GM18519 (cell line): ENCODE measurements around the gene EGFLAM.

Source experiments
- ATAC-seq: cut with Tn5 transposase; IDR thresholded peaks from one replicate; pipeline ENCODE4 v1.9.1; 2021; ENCODE audit warnings: mild to moderate bottlenecking, moderate library complexity; ENCODE audit not compliant: unreplicated experiment, low FRiP score

Gene EGFLAM

DNA sequence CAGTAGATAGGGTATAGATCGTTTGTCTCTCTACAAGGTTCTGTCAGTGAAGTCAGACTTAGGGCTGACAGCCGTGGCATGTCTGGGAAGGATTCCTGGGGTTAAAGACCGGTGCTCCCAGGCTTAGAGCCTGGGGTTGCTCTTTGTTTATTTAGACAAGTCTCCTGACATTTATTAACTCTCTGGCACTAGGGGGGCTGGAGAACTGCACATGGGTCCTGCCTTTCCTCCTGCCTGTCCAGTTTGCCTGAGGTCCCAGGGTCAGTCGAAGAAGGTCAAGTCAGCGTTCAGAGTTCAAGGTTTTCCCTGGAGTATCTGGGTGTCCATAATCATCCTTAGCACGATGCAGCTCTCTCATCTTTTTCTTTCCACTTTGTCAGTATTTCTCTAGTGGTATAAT is 5.6 kb downstream of the EGFLAM start:
- no peak for ATAC-seq

DNA sequence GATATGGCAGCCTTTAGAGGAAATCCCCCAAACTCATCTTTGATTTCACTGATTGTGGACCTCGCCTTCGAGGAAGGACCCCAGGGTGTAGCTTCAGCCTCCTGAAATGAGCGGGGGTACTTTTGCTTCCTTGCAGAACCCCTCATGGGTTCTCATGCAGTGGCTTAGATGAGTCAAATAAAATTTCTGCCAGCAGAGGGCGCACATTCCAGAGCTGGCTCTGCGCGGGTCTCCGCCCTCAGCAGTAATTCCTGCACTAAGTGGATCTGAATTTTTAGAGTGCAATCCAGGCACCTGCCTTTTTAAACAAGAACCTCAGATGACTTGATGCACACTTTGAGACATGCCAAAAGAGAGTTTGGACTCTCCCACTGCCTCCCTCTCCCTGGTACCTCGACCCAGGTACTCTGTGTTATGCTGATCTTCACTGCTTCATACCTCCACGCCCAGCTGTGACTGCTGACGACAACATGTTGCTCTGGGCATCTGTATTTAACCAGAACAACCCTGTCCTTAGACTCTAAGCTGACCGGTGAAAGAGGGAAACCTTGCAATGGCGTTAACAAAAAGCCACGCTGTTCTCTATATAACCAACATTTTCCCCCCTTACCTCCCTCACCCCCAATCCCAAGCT is 7.3 kb downstream of the EGFLAM start:
- peak; percentile 91 for ATAC-seq

DNA sequence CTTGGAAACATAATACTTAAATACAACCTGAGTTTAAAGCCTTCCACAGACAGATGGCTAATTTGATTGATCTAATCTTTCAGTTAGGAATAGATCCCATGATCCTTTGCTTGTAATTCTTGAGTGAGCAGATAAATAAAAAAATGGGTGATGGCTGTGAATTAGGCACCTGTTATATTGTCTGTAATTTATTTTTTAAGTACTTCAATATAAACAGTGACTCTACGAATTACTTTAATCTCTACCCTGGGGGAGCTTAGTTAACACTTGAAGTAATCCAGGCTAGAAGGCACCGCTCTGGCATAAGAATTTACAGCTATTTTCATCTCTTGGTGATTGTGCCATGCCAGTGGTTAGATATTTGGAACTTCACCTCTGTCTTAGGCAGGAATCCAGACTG is 9.0 kb downstream of the EGFLAM start:
- ATAC-seq = no peak

DNA sequence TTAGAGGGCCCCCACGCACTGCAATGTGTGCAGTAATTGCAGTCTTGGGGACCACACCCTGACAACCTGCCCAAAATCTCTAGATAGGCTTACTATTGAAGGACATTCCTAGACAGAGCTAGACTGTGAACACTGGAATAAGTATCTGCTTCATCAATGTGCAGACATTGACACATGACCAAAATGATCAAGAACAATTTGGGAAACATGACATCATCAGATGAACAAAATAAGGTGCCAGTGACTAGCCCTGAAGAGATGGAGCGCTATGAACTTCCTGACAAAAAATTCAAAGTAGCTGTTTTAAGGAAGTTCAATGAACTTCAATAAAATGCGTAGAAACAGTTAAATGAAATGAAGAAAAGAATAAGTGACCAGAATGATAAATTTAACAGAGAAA is 15.3 kb downstream of the EGFLAM start:
- ATAC-seq = no peak

DNA sequence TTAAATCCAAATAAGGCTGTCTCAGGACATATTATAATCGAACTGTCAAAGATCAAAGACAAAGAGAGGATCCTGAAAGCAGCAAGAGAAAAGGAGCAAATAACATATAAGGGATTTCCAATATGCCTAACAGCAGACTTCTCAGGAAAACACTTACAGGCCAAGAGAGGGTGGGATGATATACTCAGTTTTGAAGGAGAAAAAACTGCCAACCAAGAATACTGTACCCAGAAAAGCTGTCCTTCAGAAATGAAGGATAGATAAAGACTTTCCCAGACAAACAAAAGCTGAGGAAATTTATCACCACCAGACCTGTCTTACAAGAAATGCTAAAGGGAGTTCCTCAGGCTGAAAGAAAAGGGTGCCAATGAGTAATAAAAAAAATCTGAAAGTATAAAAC is 16.0 kb downstream of the EGFLAM start:
- ATAC-seq = no peak

DNA sequence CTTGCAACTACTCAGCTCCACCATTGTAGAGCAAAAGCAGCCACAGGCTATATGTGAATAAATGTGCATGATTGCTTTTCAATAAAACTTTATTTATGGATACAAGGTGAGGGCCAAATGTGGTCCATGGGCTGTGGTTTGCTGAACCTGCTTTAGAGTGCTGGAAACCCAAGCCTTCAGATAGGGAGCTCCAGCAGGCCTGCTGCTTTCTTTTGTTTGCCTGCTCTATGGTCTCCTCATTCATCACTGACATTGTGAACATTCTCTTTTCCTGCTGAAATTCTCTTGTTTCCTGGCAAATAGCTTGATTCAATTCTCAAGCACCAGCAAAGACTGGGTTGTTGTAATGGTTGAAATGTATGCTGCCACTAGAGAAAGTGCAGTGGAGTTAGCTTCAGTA is 26.0 kb downstream of the EGFLAM start:
- ATAC-seq = no peak

DNA sequence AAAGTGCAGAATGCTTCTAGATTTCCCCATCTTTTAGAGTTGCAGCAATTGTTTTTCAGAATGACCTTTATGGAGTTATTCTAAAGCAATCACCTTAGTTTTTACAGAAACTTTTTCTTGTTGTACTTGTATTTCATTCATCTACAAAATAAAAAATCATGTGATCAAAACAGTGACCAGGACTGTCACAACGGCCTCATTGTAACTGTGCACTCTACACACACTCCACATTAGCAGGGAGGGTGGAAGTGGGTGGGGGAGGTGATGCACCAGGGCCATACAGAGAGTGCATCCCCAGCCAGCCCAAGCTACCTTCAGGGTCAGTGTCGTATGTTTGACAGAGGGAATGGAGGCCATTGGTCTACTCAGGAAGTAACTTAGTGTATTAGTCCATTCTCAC is 26.9 kb downstream of the EGFLAM start:
- no peak for ATAC-seq

DNA sequence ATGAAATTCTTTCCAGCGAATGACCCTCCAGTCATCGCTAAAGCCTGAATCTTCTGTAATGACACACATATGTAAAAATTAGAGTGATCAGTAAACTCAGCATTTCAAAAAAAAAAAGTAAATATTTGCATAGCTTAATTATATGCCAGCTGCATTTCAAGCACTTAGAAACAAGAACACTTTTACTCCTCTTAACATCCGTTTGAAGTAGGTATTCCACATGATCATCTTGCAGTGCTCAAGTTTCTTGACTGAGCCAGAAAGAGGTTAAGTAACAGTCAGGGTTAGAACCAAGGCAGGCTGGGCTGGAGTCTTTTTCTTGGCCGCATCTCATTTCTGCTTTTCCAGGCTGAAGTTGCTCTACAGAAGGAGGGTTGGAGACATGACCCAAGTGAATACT is 27.6 kb downstream of the EGFLAM start:
- no peak for ATAC-seq

DNA sequence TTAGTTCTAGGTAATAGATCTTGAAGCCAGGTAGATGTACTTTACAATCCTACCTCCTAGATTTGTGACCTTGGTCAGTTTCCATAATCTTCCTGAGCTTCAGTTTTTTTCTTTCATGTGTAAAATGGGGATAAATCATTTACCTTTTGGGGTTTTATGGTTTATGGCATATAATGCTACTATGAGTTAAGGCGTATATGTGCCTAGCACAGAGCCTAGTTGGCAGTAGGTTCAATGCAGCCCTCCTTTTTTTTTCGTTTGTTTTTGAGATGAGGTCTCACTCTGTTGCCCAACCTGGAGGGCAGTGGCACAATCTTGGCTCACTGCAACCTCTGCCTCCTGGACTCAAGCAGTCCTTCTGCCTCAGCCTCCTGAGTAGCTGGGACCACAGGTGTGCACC is 28.8 kb downstream of the EGFLAM start:
- ATAC-seq = no peak

DNA sequence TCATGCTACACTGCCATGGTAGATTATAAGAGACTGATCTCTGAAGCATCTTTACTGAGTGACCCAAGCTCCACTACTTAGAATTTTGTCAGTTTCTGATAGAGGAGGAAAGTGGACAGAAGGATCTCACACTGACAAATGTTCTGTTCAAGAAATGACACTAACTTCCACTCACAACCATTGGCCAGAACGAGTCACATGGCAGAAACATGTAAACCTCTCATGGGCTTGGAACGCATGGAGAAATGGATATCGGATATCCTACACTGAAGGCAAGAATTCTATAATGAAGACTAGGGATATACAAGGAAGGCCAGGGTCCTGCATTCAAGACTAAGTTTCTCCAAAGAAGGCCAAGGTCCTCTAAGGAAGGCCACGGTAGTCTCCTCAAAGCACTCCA is 31.1 kb downstream of the EGFLAM start:
- no peak for ATAC-seq

DNA sequence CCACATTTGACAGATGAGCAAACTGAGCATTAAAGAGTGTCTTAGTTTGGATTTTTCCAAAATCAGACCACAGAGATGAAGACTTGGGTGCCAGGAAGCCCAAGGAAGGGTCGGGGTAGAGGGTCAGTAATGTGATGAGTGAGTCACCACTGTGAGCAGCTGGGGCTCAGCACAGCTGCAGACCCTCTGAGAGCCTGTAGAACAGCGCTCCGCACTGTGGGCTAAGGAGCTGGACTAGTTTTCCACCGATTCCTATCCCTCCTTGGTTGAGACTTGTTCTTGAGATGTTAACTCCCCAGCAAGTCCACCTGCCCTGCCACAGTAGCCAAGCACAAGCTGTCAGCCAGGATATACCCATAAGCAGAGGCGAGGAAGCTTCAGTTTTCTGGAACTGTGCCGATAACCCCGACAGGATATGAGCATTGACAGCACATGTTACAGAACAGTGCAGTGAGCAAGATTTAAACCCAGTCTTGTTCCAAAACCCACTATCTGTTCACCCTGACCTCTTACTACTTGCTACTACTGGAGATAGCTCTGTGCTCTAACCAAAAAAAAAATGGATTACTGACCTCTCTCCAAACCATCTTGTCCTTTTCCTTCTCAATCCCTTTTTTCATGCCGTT is 31.8 kb downstream of the EGFLAM start:
- no peak for ATAC-seq

DNA sequence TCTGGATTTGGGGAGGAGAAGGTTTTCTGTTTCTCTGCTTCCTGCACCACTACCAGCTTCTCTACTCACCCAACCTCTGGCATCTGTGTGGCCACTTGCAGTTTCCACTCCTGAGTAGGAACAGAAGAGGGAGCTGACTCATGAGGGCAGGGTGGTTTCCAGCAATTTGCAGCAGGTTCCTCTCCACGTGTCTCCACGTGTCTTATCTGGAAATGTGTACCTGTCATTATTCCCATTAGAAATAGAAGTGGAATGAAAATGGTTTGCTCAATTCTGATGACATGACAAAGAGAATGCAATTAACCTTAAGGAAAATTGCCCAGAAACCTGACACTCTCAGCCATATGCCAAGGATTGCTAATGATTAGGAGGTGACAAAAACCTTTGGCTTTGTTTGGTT is 33.0 kb downstream of the EGFLAM start:
- ATAC-seq = no peak

DNA sequence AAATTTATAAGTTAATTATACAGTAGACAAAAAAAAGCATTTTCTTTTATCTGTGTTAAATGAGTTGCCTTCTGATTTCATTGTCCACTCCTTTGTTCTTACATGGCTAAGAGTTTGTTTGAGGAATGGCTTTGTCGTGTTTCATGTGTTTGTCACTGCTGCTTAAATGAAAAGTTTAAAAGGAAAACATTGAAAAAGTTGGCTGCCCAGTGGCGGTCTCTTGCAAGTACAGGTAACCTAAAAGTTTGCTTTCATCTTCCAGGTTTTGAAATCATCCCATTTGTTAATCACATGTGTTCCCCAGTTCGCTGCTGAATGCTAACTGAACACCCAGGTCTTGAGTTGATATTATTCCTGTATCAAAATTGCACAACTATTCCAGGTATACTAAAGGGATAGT is 33.9 kb downstream of the EGFLAM start:
- ATAC-seq = no peak

DNA sequence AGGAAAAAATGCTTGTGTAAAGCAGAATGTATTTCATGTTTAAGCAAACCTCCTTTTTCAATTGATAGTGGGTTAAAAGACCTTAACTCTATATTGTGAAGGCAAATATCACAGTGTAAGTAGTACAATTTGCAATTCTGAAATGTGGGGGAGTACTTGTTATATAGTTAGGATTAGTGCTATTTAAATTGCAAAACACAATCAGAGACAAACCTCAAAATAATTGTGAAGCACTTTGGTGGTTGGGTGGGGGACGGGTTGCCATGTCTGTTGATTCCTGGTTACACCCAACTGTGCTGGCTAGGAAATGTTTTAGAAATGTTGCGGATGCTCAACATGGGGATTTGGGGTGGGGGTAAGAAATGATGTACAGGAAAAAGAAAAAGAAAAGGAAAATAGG is 37.4 kb downstream of the EGFLAM start:
- no peak for ATAC-seq

DNA sequence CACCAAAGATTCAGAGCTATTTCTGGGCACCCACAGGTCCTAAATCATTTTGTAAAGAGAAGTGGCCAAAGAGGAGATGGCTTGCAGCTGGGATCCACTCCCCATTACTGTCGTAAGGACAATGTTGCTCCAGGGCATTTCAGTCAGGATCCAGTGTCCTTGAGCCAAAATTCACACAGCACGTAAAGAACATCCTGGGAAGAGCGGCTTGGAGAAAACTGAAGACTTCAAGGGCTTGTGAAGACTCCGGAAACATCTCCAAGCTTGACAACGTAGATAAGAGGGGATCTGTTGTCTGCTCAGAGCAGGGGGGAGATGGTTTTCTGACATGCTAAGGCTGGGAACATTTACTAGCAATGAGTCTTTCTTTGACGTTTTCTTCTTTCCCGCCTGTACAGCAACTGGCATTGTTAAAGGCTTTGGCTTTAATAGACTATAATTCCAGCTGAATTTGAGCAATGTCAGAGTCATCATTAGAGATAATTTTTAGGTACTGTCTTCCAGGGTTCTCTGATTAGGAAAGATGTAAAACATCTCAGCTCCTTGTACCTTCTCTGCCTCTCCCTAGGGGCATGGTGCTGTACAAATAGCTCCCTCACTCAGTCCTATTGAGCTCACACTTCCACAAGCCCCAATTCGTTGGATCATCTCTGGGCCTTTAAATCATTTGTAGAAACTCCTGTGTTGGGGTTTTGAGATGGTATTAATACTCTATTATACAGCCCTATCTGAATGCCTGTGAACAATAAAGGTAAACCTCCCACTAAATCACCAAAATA is 39.7 kb downstream of the EGFLAM start:
- ATAC-seq = no peak

DNA sequence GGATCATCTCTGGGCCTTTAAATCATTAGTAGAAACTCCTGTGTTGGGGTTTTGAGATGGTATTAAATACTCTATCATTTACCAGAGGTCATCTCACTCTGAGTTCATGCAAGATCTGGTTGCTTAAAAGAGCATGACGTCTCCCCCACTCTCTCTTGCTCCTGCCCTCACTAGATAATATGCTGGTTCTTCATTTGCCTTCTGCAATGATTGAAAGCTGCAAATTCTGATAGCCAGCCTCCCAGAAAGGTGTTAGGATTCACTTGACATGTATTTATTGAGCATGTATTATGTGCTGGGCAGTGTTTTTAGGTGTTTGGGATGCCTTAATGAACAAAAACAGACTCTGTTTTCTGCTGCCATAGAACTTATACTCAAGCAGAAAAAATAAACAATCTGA is 41.2 kb downstream of the EGFLAM start:
- no peak for ATAC-seq

DNA sequence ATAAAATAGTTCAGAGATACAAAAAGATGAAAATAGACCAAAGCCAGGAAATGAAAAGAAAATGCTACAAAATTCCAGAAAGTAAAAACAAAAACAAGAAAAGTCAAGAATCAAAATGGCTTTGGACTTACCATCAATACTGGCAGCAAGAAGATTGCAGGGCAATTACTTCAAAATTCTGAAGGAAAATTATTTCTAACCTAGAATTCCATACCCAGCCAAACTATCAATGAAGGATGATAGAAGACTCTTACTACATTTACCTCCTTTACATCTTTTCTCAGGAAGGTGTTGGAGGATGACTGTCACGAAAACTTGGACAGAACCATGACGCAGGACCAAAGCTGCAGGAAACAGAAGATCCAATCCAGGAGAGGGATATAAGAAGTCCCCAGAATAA is 46.8 kb downstream of the EGFLAM start:
- ATAC-seq = no peak

DNA sequence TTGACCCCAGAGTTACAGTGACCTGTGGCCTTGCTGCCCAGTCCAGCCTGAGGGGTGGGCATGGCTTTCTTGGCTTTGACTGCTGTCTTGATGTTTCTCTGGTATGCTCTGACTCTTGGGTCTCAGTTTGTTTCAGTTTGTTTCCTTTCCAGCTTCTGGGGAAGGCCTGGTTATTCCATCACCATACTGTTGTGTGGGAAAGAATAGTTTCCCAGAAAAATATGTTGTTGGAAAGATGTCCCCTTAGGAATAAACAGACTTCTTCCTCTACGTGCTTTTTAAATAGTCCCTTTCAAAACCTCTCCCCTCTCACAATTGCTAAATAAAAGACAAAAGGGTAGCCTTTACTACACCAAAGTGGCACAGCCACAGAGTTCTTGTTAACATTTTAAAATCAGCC is 49.5 kb downstream of the EGFLAM start:
- ATAC-seq = no peak

DNA sequence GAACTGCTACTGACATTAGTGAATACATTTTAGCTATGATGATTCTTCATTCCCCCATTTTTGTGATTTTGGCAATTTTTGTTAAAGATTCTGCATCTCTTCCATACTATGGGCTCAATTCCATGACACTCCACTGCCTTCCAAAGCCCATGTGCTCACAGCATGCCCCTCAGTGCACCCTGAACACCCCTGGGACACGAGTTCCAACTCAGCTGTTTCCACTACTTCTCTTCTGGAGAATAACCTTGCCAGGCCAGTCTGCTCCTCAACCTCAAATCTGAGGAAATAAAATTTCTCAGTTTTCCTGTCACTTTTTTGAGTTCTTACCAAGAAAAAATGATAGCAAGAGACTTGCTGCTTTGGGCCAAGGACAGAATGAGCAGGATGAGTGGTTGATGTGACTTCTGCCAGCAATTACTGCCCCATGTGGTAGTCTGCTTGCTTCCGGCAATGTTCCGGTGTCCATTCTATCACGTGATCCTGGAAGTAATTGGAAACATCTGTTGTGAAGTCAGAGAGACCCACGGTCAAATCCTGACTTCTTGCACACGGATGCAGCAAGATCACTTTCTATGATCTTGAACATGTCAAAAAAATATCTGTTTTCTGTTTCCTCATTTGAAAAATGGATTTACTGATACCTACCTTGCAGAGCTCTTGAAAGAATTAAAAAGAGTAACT is 58.3 kb downstream of the EGFLAM start:
- no peak for ATAC-seq

DNA sequence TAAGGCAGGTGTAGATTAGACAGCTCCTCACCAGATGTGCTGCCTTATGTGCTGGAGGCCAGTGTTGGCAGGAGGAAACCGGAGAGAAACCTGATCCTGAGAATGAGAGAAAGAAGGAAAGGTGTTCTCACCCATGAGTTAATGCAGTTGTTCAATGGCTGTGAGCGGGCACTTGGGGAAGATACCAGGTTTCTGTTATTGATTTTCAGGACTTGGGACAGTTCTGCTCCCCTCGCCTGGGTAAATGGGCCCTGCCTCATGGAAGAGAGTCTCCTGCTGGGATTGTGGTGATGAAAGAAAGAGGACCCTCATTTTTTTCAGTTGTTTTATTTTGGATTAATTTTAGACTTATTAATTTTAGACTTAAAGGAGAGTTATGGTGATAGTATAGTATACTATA is 59.5 kb downstream of the EGFLAM start:
- no peak for ATAC-seq

DNA sequence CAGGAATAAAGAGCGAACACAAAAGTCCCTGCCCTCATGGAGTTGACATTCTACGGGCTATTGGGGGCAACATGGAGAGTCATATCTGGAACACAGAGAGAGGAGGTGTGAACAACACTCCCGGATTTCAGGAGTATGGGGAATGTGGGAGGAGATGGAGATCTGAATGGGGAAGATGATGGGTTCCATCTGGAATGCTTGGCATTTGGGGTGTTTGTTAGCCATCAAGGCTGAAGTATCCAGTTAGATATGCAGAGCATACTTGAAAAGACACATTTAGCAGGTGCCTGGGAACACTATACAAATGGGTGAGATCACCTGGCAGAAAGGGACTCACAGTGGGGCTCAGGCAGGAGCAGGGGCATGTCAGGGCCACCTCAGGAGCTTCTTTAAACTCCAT is 61.1 kb downstream of the EGFLAM start:
- ATAC-seq = no peak
